ENCODE measurements around the gene CRYGD.
"Not testable (repeated sequence)": the region's sequence is repeated elsewhere in the genome, so short reads cannot be mapped to it uniquely, and the experiment has no call there.

CRYGD gene

DNA sequence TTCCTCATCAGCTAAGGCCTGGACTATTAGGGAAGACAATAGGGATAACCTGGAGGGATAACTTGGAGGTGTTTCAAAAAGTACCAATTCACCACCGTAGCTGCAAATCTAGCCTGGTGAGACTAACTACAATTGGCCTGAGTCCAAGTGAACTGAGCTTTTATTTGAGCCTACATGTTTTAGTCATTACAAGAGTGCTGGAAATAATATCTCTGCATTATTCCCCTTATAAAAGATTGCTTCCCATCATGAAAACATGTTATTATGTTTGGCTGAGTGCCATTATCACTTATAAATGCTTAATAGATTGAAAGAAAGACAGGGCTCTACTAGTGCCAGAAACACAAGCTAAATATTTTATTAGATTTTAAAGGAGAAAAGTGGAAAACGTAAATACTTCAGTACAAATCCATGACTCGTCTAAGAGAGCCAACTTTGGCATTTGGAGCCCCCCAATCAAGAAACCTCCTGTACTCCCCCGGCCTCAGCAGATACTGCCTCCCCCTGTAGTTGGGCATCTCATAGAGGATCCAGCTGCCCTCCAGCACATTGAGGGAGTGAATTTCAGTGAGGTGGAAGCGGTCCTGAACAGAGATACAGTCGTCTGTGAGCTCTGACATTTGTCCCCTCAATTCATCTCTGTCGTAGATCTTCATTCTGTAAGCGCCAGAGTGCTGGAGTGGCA lies 18.1 kb upstream of the CRYGD start:
- no peak for TF ChIP-seq CTCF (IDR thresholded peaks at IDR 0.05; ENCODE audit: extremely low read depth, insufficient read depth, missing control alignments)
- no peak for DNase-seq (ENCODE audit: low spot score)
- in situ Hi-C loops (cut with MboI; ENCODE audit: low pct_unique_long_range_greater_than_20kb, low sequenced_read_pairs, unreplicated experiment), result no loop called here

GRCh38 chr2:208139447-208139846 lies 15.1 kb upstream of the CRYGD start:
- in situ Hi-C loops (cut with MboI; ENCODE audit: low pct_unique_long_range_greater_than_20kb, low sequenced_read_pairs, unreplicated experiment), result no loop called here
- TF ChIP-seq CTCF (IDR thresholded peaks at IDR 0.05; ENCODE audit: extremely low read depth, insufficient read depth, missing control alignments), result no peak

DNA sequence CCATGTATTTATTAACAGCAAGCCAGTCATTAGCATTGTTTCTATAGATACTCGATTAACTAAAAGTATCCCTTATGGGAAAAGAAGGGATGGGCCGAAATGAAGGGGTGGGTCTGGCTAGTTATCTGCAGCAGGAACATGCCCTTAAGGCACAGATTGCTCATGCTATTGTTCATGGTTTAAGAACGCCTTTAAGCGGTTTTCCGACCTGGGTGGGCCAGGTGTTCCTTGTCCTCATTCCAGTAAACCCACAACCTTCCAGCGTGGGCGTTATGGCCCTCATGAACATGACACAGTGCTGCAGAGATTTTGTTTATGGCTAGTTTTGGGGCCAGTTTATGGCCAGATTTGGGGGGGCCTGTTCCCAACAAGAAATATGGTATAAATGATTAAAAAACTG lies 14.0 kb upstream of the CRYGD start:
- DNase-seq (ENCODE audit: low spot score); in situ Hi-C loops (cut with MboI; ENCODE audit: low pct_unique_long_range_greater_than_20kb, low sequenced_read_pairs, unreplicated experiment): not testable (repeated sequence)

More at GRCh38 chr2:208139447-208139846, 15.1 kb upstream of the CRYGD start:
- DNase-seq (ENCODE audit: low spot score), result no peak

DNA sequence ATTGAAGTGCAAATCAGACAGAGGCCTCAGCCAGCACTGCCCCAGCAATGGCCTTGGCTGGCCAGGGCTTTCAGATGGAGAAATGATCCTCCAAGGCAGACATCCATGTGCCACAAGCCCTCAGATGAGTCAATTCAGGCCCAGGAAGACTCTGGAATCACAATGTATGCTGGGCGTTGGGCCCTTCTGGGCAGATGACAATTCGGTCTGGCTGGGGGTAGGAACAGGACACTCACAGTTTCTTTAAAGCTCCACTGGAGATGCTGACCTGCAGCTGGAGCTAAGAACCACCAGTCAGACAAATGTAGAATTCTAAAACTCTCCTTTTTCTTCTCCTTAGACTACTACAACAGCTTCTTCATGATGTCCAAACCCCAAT lies 12.4 kb upstream of the CRYGD start:
- no peak for TF ChIP-seq CTCF (IDR thresholded peaks at IDR 0.05; ENCODE audit: extremely low read depth, insufficient read depth, missing control alignments)
- in situ Hi-C loops (cut with MboI; ENCODE audit: low pct_unique_long_range_greater_than_20kb, low sequenced_read_pairs, unreplicated experiment), result no loop called here
- DNase-seq (ENCODE audit: low spot score), result no peak

GRCh38 chr2:208135794-208136715 lies 11.7 kb upstream of the CRYGD start:
- in situ Hi-C loops (cut with MboI; ENCODE audit: low pct_unique_long_range_greater_than_20kb, low sequenced_read_pairs, unreplicated experiment), result no loop called here
- no peak for DNase-seq (ENCODE audit: low spot score)

GRCh38 chr2:208134928-208135586 lies 10.7 kb upstream of the CRYGD start:
- TF ChIP-seq CTCF (IDR thresholded peaks at IDR 0.05; ENCODE audit: extremely low read depth, insufficient read depth, missing control alignments), result no peak
- no peak for DNase-seq (ENCODE audit: low spot score)
- in situ Hi-C loops (cut with MboI; ENCODE audit: low pct_unique_long_range_greater_than_20kb, low sequenced_read_pairs, unreplicated experiment), result no loop called here

More at GRCh38 chr2:208135794-208136715, 11.7 kb upstream of the CRYGD start:
- no peak for TF ChIP-seq CTCF (IDR thresholded peaks at IDR 0.05; ENCODE audit: extremely low read depth, insufficient read depth, missing control alignments)

Data from GM13977 (cell line).